NCI-H2029 treated with DMSO at 0.1 percent for 48 hours (cell line): ENCODE results near the gene SNX18.

ENCODE experiments used
- DNase-seq: peaks from one replicate; lab custom pipeline; 2025; lab: John Stamatoyannopoulos, UW

SNX18 gene

GRCh38 chr5:54541823-54542783 lies 24.5 kb downstream of the SNX18 start:
- peak; percentile 80 for DNase-seq

- DNase-seq = no peak
Measured at GRCh38 chr5:54544044-54544443, 26.5 kb downstream of the SNX18 start.

GRCh38 chr5:54545796-54546195 lies 28.2 kb downstream of the SNX18 start:
- no peak for DNase-seq

- DNase-seq = peak; percentile 76
Measured at GRCh38 chr5:54547711-54548250, 30.2 kb downstream of the SNX18 start.

- DNase-seq = no peak
Measured at GRCh38 chr5:54548565-54548964, 31.0 kb downstream of the SNX18 start.

GRCh38 chr5:54551292-54551691 lies 33.7 kb downstream of the SNX18 start:
- no peak for DNase-seq

- no peak for DNase-seq
Measured at GRCh38 chr5:54551926-54552325, 34.4 kb downstream of the SNX18 start.

- no peak for DNase-seq
Measured at GRCh38 chr5:54552446-54552845, 34.9 kb downstream of the SNX18 start.

- no peak for DNase-seq
Measured at GRCh38 chr5:54553659-54554207, 36.2 kb downstream of the SNX18 start.

GRCh38 chr5:54556141-54556540 lies 38.6 kb downstream of the SNX18 start:
- DNase-seq = no peak

- DNase-seq = no peak
Measured at GRCh38 chr5:54558362-54558761, 40.8 kb downstream of the SNX18 start.

GRCh38 chr5:54561651-54562050 lies 44.1 kb downstream of the SNX18 start:
- DNase-seq = no peak

GRCh38 chr5:54563083-54563761 lies 45.7 kb downstream of the SNX18 start:
- no peak for DNase-seq

- DNase-seq = no peak
Measured at GRCh38 chr5:54567996-54568395, 50.4 kb downstream of the SNX18 start.

GRCh38 chr5:54570916-54571315 lies 53.4 kb downstream of the SNX18 start:
- DNase-seq = no peak

- no peak for DNase-seq
Measured at GRCh38 chr5:54571462-54571861, 53.9 kb downstream of the SNX18 start.

GRCh38 chr5:54573812-54574489 lies 56.4 kb downstream of the SNX18 start:
- no peak for DNase-seq

GRCh38 chr5:54577528-54577927 lies 60.0 kb downstream of the SNX18 start:
- no peak for DNase-seq

- DNase-seq = no peak
Measured at GRCh38 chr5:54577937-54578653, 60.5 kb downstream of the SNX18 start.

GRCh38 chr5:54579591-54580295 lies 62.2 kb downstream of the SNX18 start:
- no peak for DNase-seq
